PC-9 (cell line): Measurements from ENCODE around the gene GSKIP. TPM values are rescaled to one million over a fixed set of nuclear protein-coding genes. Genes with fewer than 3 reads are reported as not detected.
"Not testable (repeated sequence)": the region's sequence is repeated elsewhere in the genome, so short reads cannot be mapped to it uniquely, and the experiment has no call there.

Source experiments
- BruUV-seq: library from RNA; stranded (reverse); fragments of 400-500 nt; replicated peaks from 2 replicates; lab custom pipeline; 2021; lab: Mats Ljungman, UMichigan
- CTCF ChIA-PET: fragments of 300-600 bp; sonication (Branson Sonifier 250); formaldehyde crosslinking; loops from one replicate; lab custom pipeline; 2022; ENCODE audit warnings: antibody characterized with exemption; lab: Charles Lee
- POLR2A ChIA-PET: fragments of 300-600 bp; sonication (Branson Sonifier 250); formaldehyde crosslinking; loops from one replicate; lab custom pipeline; 2022; ENCODE audit warnings: antibody characterized with exemption; ENCODE audit not compliant: unreplicated experiment; lab: Charles Lee
- DNase-seq, 2 experiments: peaks; one replicate each; pipeline versions ENCODE4 v3.0.0 to v3.0.0-alpha.2; 2015 to 2022; ENCODE audit warnings: mixed read lengths in 1 of 2
- H2AFZ ChIP-seq: fragments of 200-600 bp; sonication (generic); 2 replicates; pipeline ENCODE4 v1.8.1; 2017; ENCODE audit warnings: antibody characterized with exemption
- H3F3A ChIP-seq: fragments of 200-600 bp; sonication (generic); 2 replicates; pipeline ENCODE4 v1.8.1; 2017; ENCODE audit warnings: antibody characterized with exemption, mild to moderate bottlenecking, low read depth; ENCODE audit not compliant: insufficient read depth
- H3K27ac ChIP-seq: fragments of 200-600 bp; sonication (generic); 2 replicates; pipeline ENCODE4 v1.6.1; 2016; ENCODE audit warnings: mixed run types
- H3K27me3 ChIP-seq: fragments of 200-600 bp; sonication (generic); 2 replicates; pipeline ENCODE4 v1.6.1; 2016; ENCODE audit warnings: low read depth, mixed run types; ENCODE audit not compliant: insufficient read depth
- H3K36me3 ChIP-seq: fragments of 200-600 bp; sonication (generic); 2 replicates; pipeline ENCODE4 v1.6.1; 2016; ENCODE audit warnings: low read depth, mixed run types
- H3K4me1 ChIP-seq: fragments of 200-600 bp; sonication (generic); replicated peaks from 2 replicates; pipeline ENCODE4 v1.6.1; 2016; ENCODE audit warnings: mixed run types; ENCODE audit not compliant: insufficient read depth
- H3K4me2 ChIP-seq: fragments of 200-600 bp; sonication (generic); 2 replicates; pipeline ENCODE4 v1.6.1; 2017; ENCODE audit warnings: mixed run types
- H3K4me3 ChIP-seq: fragments of 200-600 bp; sonication (generic); 2 replicates; pipeline ENCODE4 v1.6.1; 2016; ENCODE audit warnings: mixed run types
- H3K79me2 ChIP-seq: fragments of 200-600 bp; sonication (generic); 2 replicates; pipeline ENCODE4 v1.6.1; 2017; ENCODE audit warnings: low read depth, mixed run types
- H3K9me2 ChIP-seq: fragments of 200-600 bp; sonication (generic); 2 replicates; pipeline ENCODE4 v1.8.1; 2017; ENCODE audit warnings: mild to moderate bottlenecking; ENCODE audit not compliant: insufficient read depth
- H3K9me3 ChIP-seq: fragments of 200-600 bp; sonication (generic); 2 replicates; pipeline ENCODE4 v1.8.1; 2016; ENCODE audit warnings: low read depth; ENCODE audit not compliant: insufficient read depth
- H4K20me1 ChIP-seq: fragments of 200-600 bp; sonication (generic); 2 replicates; pipeline ENCODE4 v1.8.1; 2017; ENCODE audit not compliant: insufficient read depth
- EZH2 ChIP-seq: fragments of 200-600 bp; sonication (generic); IDR thresholded peaks from 2 replicates; pipeline ENCODE4 v1.8.0; 2017; ENCODE audit warnings: antibody characterized with exemption, low read depth
- intact Hi-C: fragments of 100-400 bp; cut with micrococcal nuclease; formaldehyde crosslinking; loops from one replicate; pipeline ENCODE4 v1.10.0; 2022; ENCODE audit not compliant: unreplicated experiment
- total RNA-seq: library from RNA; stranded (reverse); gene quantifications from 2 replicates; pipeline ENCODE4 v1.2.3, GENCODE V29; 2021
- TF ChIP-seq, protein P1 (sequence below): fragments of 200-600 bp; sonication (generic); conservative IDR thresholded peaks from 2 replicates; pipeline ENCODE4 v1.6.1; 2017; ENCODE audit warnings: mixed run types, antibody characterized with exemption, mild to moderate bottlenecking, moderate library complexity

Gene GSKIP
- total RNA-seq, 1 experiment from 2014 or later = 7.2 TPM

DNA sequence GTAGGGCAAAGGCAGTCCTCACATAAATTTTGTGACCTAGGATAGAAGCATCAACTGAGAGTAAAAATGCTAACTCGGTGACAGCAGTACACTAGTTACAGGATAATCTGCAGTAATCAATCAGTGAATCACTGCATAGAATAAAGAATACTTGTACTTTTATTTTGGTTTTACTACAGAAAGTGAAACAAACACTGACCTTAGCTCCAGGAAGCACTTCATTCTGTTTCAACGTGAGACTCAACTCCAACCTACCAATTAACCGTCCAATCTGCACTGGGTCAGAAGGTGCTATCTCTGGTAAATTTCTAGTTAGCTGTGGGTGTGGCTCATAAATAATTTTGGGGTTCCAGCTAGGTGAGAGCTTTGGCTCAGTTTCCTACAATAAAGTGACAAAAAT, 22.0 kb upstream of the GSKIP start:
- Histone ChIP-seq H3K27ac (no peak overlapping the region), H3K4me2 (no peak overlapping the region), H3K79me2 (no peaks in the 10 kb centered on the region), H3K4me3 (no peak overlapping the region), H3K27me3 (no peaks in the 10 kb centered on the region), H3K36me3 (no peaks in the 10 kb centered on the region), H4K20me1 (no peaks in the 10 kb centered on the region), H3K4me1 (no peaks in the 10 kb centered on the region), H3K9me2 (no peaks in the 10 kb centered on the region), H3F3A (no peaks in the 10 kb centered on the region), H3K9me3 (no peaks in the 10 kb centered on the region), H2AFZ (no peak overlapping the region)
- intact Hi-C loops = no loop called here
- POLR2A ChIA-PET = no interaction called here
- CTCF ChIA-PET = no interaction called here
- TF ChIP-seq, protein P1, sequence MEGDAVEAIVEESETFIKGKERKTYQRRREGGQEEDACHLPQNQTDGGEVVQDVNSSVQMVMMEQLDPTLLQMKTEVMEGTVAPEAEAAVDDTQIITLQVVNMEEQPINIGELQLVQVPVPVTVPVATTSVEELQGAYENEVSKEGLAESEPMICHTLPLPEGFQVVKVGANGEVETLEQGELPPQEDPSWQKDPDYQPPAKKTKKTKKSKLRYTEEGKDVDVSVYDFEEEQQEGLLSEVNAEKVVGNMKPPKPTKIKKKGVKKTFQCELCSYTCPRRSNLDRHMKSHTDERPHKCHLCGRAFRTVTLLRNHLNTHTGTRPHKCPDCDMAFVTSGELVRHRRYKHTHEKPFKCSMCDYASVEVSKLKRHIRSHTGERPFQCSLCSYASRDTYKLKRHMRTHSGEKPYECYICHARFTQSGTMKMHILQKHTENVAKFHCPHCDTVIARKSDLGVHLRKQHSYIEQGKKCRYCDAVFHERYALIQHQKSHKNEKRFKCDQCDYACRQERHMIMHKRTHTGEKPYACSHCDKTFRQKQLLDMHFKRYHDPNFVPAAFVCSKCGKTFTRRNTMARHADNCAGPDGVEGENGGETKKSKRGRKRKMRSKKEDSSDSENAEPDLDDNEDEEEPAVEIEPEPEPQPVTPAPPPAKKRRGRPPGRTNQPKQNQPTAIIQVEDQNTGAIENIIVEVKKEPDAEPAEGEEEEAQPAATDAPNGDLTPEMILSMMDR = no peak
- TF ChIP-seq EZH2 = no peak
- DNase-seq = no peak
- no TSS peak for BruUV-seq

DNA sequence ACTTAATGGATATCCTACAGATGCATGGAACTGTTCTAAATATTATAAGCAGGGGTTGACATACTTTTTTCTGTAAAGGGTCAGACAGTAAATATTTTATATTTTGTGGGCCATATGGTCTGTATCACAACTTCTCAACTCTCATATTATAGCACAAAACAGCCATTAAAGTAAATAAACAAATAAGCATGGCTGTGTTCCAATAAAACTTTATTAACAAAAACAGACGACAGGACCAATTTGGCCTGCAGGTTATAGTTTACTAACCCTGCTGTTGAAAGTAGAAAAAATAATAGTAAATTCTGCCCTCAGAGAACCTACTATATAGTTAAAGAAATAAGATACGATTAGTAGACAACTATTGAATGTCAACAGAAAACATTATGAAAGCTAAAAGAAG, 17.7 kb upstream of the GSKIP start:
- no peaks in the 10 kb centered on the region for H3F3A ChIP-seq
- H3K4me1 ChIP-seq = no peaks in the 10 kb centered on the region
- H3K27me3 ChIP-seq = no peaks in the 10 kb centered on the region
- H3K27ac ChIP-seq = no peak overlapping the region
- no peaks in the 10 kb centered on the region for H3K9me2 ChIP-seq
- ChIA-PET CTCF (interaction anchor here (0.6 kb wide), 1 partner anchor 44 kb away, joined by 3 read pairs; no protein-coding TSS in a partner anchor), POLR2A (no interaction called here)
- H3K79me2 ChIP-seq = no peaks in the 10 kb centered on the region
- H3K4me3 ChIP-seq = no peak overlapping the region
- no peak overlapping the region for H3K4me2 ChIP-seq
- TF ChIP-seq EZH2 = no peak
- TF ChIP-seq, protein P1 = no peak
- H2AFZ ChIP-seq = no peak overlapping the region
- no peaks in the 10 kb centered on the region for H4K20me1 ChIP-seq
- H3K9me3 ChIP-seq = no peaks in the 10 kb centered on the region
- H3K36me3 ChIP-seq = no peaks in the 10 kb centered on the region
- BruUV-seq = no TSS peak
- intact Hi-C loops = no loop called here
- DNase-seq = no peak

DNA sequence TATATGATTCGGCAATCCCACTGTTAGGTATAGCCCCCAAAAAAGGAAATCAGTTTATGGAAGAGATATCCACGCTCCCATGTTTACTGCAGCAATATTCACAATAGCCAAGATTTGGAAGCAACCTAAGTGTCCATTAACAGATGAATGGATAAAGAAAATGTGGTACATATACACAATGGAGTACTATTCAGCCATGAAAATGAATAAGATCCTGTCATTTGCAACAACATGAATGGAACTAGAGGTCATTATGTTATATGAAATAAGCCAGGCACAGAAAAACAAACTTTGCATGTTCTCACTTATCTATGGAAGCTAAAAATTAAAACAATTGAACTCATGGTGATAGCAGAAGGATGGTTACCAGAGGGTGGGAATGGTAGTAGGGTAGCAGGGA, 15.4 kb upstream of the GSKIP start:
- H3F3A ChIP-seq, H2AFZ ChIP-seq, DNase-seq, BruUV-seq, H3K4me3 ChIP-seq, H3K36me3 ChIP-seq, H3K79me2 ChIP-seq, CTCF ChIA-PET, intact Hi-C loops, H3K9me3 ChIP-seq, H3K9me2 ChIP-seq, H3K27me3 ChIP-seq, H3K4me2 ChIP-seq, POLR2A ChIA-PET, H4K20me1 ChIP-seq, H3K4me1 ChIP-seq, H3K27ac ChIP-seq: not testable (repeated sequence)
